ENCODE data around the gene WTIP.
"Not testable (repeated sequence)": the region's sequence is repeated elsewhere in the genome, so short reads cannot be mapped to it uniquely, and the experiment has no call there.

WTIP gene

GRCh38 chr19:34480971-34481841 lies at the start of gene WTIP:
WTIP (plus strand) TSS chr19:34481758; CDS start chr19:34481975, 217 bp downstream.
- DNase-seq, result peak; percentile 24

GRCh38 chr19:34432797-34433196 lies 48.8 kb upstream of the WTIP start:
- DNase-seq, result no peak

GRCh38 chr19:34436716-34437115 lies 44.8 kb upstream of the WTIP start:
- no peak for DNase-seq

GRCh38 chr19:34448191-34448590 lies 33.4 kb upstream of the WTIP start:
- DNase-seq, result no peak

GRCh38 chr19:34452723-34453122 lies 28.8 kb upstream of the WTIP start:
- DNase-seq, result no peak

- no peak for DNase-seq
Observed at GRCh38 chr19:34454091-34454490, 27.5 kb upstream of the WTIP start.

- no peak for DNase-seq
Observed at GRCh38 chr19:34454685-34455084, 26.9 kb upstream of the WTIP start.

GRCh38 chr19:34455783-34456480 lies 25.6 kb upstream of the WTIP start:
- not testable (repeated sequence) for DNase-seq

- no peak for DNase-seq
Observed at GRCh38 chr19:34457446-34457845, 24.1 kb upstream of the WTIP start.

GRCh38 chr19:34458677-34459076 lies 22.9 kb upstream of the WTIP start:
- no peak for DNase-seq

- DNase-seq, result no peak
Observed at GRCh38 chr19:34459614-34460013, 21.9 kb upstream of the WTIP start.

GRCh38 chr19:34461375-34462100 lies 20.0 kb upstream of the WTIP start:
- no peak for DNase-seq

GRCh38 chr19:34464785-34465184 lies 16.8 kb upstream of the WTIP start:
- DNase-seq, result not testable (repeated sequence)

- DNase-seq, result no peak
Observed at GRCh38 chr19:34468409-34468808, 13.1 kb upstream of the WTIP start.

- not testable (repeated sequence) for DNase-seq
Observed at GRCh38 chr19:34469026-34469425, 12.5 kb upstream of the WTIP start.

GRCh38 chr19:34471906-34472700 lies 9.5 kb upstream of the WTIP start:
- DNase-seq, result no peak

GRCh38 chr19:34474233-34474989 lies 7.1 kb upstream of the WTIP start:
- no peak for DNase-seq

- no peak for DNase-seq
Observed at GRCh38 chr19:34475026-34475974, 6.3 kb upstream of the WTIP start.

- no peak for DNase-seq
Observed at GRCh38 chr19:34475975-34476594, 5.5 kb upstream of the WTIP start.

- DNase-seq, result not testable (repeated sequence)
Observed at GRCh38 chr19:34478496-34478895, 3.1 kb upstream of the WTIP start.
